RWPE2 (cell line): ENCODE results near the gene DACH2.

Source experiments
- ATAC-seq: fragments of 200-7000 bp; cut with Tn5 transposase; 3 replicates; pipeline ENCODE4 v1.9.1; 2021; ENCODE audit warnings: low read depth
- DNase-seq: peaks from one replicate; pipeline ENCODE4 v3.0.0-alpha.2; 2020; ENCODE audit warnings: low spot score
- H3K27ac ChIP-seq: fragments of 450-650 bp; 2 replicates; pipeline ENCODE4 v1.5.1; 2017; ENCODE audit warnings: mild to moderate bottlenecking; ENCODE audit not compliant: poor library complexity, severe bottlenecking
- H3K27me3 ChIP-seq: fragments of 250-450 bp; sonication (Bioruptor Pico); 2 replicates; pipeline ENCODE4 v1.5.1; 2021; ENCODE audit warnings: mild to moderate bottlenecking, moderate library complexity; ENCODE audit not compliant: insufficient read depth, poor library complexity, severe bottlenecking
- H3K36me3 ChIP-seq: fragments of 250-450 bp; sonication (Bioruptor Pico); 2 replicates; pipeline ENCODE4 v1.5.1; 2020; ENCODE audit warnings: low read depth, mild to moderate bottlenecking, moderate library complexity
- H3K4me1 ChIP-seq: fragments of 250-450 bp; sonication (Bioruptor Pico); 2 replicates; pipeline ENCODE4 v1.5.1; 2021; ENCODE audit warnings: mild to moderate bottlenecking, moderate library complexity; ENCODE audit not compliant: insufficient read depth, poor library complexity, severe bottlenecking
- H3K4me3 ChIP-seq: fragments of 250-450 bp; sonication (Bioruptor Pico); 2 replicates; pipeline ENCODE4 v1.5.1; 2021; ENCODE audit warnings: mild to moderate bottlenecking, moderate library complexity; ENCODE audit not compliant: severe bottlenecking
- H3K9me3 ChIP-seq: fragments of 250-450 bp; sonication (Bioruptor Pico); 2 replicates; pipeline ENCODE4 v1.5.1; 2021; ENCODE audit warnings: mild to moderate bottlenecking, moderate library complexity; ENCODE audit not compliant: severe bottlenecking
- CTCF ChIP-seq: fragments of 450-650 bp; IDR thresholded peaks from one replicate; pipeline ENCODE4 v1.5.1; 2017; ENCODE audit warnings: mild to moderate bottlenecking, moderate library complexity; ENCODE audit not compliant: poor library complexity, severe bottlenecking

DACH2 gene

DNA sequence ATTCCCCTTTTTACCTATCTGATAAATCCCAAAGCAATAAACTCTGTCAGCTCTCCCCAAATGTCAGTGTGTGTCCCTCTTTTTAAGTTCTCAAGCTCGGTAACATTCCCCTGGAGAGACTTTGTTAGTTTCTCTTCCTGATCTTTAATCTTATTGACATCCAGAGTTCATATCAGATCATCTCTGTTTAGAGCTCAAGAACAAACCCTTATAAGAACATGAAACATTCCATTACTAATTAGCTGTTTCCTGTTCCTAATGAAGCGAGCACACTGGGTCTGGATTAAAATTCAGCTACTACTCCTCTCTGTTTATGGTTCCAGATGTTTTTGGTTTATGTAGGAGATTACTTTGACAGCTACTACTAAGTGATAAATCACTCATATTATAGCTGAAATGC lies 681.5 kb downstream of the DACH2 start:
- Histone ChIP-seq H3K9me3 (no peaks in the 10 kb centered on the region), H3K4me3 (no peak overlapping the region), H3K4me1 (no peaks in the 10 kb centered on the region), H3K36me3 (no peaks in the 10 kb centered on the region), H3K27me3 (no peaks in the 10 kb centered on the region), H3K27ac (no peak overlapping the region)
- no peak for DNase-seq
- ATAC-seq, result no peak
- no peak for TF ChIP-seq CTCF

- Histone ChIP-seq H3K27ac (no peak overlapping the region), H3K27me3 (no peaks in the 10 kb centered on the region), H3K36me3 (no peaks in the 10 kb centered on the region), H3K4me1 (no peaks in the 10 kb centered on the region), H3K9me3 (no peaks in the 10 kb centered on the region), H3K4me3 (no peak overlapping the region)
- no peak for DNase-seq
- TF ChIP-seq CTCF, result no peak
- no peak for ATAC-seq
These were observed 682.4 kb downstream of the DACH2 start for GRCh38 chrX:86830685-86831084.

- DNase-seq, result no peak
- Histone ChIP-seq H3K4me3 (no peak overlapping the region), H3K4me1 (no peaks in the 10 kb centered on the region), H3K36me3 (no peaks in the 10 kb centered on the region), H3K27me3 (no peaks in the 10 kb centered on the region), H3K27ac (no peak overlapping the region), H3K9me3 (no peaks in the 10 kb centered on the region)
- no peak for TF ChIP-seq CTCF
- ATAC-seq, result no peak
These were observed 696.9 kb downstream of the DACH2 start for GRCh38 chrX:86845101-86845500.
